GM19463 (cell line): ENCODE results near the gene CYTH1.

Experiments used
- ATAC-seq: cut with Tn5 transposase; IDR thresholded peaks from one replicate; pipeline ENCODE4 v1.9.1; 2021; ENCODE audit warnings: mild to moderate bottlenecking, moderate library complexity; ENCODE audit not compliant: unreplicated experiment

CYTH1 gene

DNA sequence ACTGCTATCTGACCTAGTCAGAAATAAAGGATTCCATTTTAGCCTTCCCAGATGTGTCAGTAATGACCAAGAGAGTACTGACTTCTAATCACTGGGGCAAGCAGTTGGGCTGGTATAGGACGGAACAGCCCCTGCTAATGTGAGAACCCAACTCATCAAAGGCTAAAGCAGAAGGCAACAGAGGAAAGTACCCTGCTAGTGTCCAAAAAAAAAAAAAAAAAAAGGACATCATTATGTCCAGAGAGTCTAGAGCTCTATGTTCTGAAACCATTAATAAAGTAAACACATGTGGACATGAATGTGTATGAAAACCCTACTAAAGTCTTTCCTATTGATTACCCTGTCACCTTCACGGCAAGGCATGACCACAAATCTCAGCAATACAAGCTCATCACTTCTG lies 85.0 kb downstream of the CYTH1 start:
- no peak for ATAC-seq

DNA sequence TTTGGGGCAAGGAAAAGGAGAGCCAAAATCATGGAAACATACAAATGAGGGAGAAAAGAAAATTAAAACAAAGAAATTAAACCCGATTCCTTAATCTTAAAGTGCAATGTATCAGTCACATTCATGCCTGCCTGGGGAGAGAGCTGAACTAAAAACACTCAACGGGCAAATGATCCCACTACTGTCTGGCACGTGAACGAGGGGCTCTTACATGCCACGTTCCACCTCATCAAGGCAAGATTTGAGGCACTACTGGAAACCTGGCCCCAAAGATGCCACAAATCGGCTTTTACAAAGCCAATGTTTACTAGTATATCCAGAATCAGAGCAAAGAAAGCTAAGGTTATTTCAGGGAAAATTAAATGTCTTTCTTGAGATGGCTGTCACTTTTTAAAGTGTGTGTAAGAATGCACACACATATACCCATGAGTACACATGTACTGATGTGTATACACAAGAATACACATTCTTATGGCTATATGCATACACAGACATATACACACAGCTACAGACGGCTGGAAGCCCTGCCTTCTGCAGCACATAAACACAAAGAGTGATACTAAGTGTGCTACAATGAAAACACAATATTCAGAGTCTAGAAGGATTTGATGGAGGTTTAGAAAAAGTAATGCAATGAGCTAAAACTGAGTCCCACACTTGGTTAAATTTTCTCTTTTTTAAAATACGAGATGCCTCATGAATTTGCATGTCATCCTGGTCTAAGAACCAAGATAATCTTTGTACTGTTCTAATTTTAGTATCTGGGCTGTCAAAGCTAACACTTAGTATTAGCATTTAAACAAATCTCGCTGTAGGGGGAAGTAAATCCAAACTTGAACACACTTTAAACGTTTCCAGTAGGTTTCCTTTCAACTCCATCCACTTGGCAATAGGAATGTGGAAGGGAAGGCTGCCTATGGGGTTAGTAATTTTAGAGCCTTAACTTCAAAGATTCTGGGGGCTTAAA lies 85.8 kb downstream of the CYTH1 start:
- ATAC-seq: no peak

DNA sequence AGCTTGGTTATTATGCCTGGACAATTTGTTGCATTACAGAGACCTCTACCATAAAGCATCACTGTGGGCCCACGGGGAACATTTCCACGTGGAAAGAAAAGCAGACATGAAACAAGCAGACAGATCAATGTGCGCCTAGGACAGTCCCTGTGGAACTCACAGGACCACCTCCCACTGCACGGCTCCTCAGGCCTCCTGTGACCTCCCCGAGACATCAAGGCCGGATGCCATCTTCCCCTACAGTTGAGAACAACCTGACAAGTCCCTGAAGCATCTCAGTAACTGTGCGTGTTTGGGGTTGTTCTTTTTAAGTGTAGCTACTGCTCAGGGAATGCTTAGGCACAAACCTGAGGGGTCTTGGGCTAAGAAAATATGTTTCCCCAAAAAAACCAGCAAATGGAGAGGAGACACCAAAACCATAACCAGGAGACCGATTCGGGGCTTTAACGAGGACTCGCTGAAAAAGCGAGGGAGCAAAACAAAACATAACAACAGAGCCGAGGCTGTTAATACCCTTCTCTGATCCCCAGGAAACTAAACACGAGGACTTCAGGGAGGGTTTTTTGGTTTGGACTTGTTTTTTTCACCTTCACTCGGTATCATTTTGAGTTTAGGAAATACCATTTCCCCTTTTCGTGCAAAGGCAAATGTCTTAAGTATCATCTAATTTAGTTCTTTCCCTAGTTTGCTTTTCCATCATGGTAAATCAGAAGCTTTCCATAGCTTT lies 87.1 kb downstream of the CYTH1 start:
- ATAC-seq: no peak

DNA sequence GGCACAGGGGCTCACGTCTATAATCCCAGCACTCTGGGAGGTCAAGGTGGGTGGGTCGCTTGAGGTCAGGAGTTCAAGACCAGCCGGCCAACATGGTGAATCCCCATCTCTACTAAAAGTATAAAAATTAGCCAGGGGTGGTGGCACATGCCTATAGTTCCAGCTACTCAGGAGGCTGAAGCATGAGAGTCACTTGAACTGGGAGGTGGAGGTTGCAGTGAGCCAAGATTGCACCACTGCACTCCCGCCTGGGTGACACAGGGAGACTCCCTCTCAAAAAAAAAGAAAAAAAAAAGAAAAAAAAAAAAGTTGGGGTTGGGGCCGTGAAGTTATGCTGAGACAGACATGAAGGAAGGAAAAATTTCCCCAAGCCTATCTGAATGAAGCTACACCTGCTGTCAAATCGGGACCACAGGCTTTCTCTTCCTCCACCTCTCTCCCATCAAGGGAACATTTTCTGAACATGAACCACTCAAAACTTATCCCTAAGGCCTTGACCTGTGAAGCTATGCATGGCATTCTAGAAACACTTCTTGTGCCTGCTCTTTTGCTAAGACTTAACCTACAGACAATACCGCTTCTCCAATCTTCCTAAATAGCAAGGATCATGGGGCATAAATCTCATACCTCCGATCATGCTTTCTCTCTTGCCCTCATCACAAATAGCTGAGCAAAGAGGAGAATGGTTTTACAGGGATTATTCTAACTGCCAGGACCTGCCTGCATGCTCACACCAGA lies 88.6 kb downstream of the CYTH1 start:
- no peak for ATAC-seq

DNA sequence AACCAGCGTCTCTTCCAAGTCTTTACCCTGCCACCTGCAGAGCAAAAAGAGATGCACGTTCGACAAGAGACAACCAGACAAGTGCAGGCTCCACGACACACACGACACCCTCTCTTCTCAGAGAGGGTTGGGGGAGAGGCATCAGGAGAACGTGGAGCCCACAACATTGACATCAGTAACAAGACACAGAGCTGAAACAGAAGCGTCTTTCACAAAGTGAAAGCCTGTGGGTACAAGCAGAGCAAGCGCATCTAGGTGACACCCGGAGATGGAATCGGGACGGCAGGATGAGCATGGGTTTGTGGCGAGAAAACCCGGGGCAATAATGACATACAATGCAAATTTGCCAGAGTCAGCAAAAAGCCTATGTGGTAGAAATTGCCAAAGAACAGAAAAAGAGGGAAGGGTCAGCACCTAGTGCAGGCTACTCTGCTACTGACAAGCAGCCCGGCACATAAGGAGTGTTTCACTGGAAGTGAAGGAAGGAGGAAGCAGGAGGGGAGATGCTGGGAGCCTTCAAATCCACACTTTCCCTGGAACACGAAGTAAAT lies 89.5 kb downstream of the CYTH1 start:
- ATAC-seq: no peak

DNA sequence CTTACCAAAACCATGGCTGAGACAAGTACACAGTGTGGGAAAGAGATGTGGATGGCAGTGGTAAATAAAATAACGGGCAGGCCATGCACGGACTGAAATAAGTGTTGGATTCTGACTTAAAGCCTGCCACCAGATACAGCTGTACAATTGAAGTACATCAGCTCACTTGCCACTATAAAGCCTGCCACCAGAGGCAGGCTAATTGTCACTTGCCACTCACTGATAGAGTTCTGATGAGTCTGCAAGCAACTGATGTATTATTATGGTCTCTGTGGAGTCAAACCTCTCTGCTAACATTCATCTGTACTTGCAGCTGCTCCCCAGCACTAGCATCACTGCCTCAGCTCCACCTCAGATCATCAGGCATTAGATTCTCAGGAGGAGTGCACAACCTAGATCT lies 93.0 kb downstream of the CYTH1 start:
- no peak for ATAC-seq

DNA sequence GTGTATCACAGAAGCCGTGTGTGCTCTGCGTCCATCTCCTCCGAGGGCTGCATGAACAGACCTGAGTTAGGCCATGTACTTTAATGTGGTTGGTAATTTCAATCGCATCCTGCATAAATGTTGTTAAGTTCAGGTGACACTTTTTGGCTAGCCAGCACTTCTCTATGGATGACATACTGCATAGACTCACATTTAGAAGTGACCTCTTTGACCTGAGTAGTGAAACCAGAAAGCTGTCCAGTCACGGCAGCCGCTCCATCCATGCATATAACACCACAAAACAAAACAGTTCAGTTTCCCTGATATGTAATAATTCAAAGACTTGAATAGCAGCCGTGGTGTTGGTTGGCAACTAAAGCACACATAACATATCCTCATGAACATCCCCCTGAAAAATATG lies 94.1 kb downstream of the CYTH1 start:
- ATAC-seq: no peak

DNA sequence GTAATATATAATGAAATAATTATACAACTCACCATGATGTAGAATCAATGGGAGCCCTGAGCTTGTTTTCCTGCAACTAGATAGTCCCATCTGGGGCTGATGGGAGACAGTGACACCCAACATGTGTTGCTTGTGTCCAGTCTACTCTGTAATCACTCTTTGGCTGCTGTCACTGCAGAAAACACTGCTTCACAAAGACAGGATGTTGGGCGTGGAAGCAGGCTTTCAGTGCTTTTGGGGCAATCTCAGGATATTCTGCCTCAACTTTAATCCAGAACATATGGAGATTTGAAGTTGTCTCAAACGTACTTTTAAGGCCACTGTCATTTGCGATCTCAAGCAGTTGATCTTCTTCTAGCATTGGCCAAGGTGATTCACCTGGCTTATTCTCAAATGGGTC lies 94.9 kb downstream of the CYTH1 start:
- no peak for ATAC-seq

DNA sequence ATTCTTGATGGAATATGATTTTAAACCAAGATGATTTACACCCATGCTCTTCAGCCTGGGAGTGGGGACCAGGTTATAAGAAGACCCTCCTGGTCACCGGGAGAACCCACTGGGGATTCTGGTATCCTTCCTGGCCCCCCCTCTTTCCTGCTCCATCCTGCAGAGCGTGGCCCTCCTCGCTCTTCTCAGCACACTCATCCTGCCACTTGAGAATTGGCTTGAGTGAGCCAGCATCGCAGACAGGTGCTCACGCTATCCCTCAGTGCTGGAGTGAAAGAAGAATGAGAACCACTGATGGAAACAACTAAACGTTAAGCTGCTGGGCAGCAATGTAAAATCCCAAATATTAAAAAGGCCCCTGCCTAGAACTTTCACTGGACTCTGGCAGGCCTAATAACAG lies 98.0 kb downstream of the CYTH1 start:
- no peak for ATAC-seq

DNA sequence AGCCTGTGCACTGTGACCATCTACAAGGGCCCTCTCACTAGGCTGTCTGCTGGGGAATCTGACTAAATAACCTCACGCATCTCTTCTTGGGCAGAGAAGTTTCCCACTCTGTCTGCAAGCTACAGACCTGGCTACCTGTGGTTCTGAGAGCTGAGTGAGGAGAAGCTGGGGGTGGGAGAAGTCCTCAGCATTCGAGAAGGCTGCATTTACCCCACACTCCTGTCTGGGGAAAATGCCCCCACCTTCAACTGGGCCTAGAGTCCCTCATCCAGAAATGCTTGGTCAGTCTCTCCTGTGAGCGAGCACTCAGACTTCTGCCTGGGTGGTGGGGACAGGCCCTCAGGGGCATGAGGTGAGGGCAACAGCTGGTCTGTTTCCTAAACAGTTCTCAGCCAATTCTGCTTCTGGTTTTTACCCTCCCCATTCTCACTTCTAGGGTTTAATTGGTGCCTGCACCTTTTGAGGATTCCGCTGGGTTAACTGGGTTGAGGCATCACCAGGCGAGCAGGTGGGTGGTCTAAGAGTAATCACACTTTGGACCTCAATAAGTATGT lies 98.6 kb downstream of the CYTH1 start:
- no peak for ATAC-seq

DNA sequence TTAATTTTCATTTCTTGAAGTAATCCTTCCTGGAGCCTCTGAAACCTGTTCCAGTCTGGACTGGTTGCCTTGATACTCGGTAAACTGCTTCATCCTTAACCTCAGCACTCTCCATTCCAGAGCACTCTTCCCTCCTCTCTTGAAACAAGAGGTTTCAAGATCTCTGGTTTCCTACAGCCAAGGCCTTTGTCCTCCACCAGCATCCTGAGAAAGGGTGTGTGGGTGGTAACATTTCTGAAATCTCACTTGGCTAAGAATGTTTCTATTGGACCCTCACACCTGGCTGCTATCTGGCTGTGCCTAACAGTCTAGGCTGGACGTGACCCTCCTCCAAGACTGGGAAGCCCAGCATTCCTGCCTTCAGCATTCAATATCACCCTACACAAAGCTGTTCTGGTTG lies 99.7 kb downstream of the CYTH1 start:
- ATAC-seq: no peak

DNA sequence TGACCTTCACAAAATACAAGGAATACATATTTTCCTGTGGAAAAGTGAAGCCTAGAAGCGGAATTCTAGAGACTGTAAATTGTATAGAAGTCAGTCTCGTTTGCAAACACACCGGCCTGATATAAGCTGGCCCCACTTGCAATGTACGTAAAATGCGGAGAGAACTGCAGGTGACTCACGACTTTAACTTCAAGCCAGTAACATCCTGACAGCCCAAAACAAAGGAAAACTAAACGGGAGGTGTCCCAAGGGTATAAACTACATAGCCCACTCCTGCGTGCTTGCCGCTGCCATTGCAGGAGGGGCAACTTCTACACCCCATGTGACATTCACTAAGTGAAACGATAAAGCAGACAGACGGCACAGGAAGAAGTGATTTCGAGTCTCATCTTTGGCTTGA lies 101.6 kb downstream of the CYTH1 start:
- ATAC-seq: no peak

DNA sequence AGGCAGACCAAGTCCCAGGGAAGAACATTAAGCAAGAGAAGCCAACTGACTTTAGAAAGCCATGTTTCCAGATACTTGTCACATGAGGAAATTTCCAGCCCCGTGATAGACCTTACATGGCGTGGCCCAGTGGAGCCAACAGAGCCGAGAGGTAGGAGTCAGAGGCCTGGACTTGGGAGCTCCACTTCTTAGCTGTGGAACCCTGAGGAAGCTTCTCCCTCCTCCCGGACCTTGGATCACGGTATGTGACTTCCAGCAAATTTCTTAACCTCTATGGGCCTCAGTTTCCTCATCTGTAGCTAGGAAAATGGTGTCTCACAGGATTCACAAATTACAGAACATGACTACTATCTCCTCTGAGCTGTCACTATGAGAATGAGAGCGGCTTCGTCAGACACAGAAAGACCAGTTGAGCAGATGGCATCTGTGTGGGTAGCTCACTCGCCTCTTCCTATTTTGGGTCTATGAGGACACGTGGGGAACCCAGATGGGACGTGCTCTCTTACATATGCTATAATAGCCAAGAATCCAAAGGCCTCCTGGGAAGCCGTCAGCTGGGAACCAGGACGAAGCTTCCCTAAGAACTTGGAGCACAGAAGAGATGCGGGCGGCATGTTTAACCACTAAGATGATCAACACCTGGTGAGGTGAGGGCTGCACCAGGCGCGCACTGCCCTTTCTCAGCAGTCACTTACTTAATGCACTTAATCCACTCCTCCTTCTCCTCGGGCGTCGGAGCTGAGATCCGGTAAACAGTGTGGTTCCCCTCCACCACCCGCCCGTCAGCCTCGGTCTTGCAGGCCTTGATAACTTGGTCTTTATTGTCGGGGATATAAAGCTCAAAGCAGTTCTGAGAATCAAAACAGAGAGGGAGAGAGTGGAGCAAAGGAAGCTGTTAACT lies 102.3 kb downstream of the CYTH1 start:
- ATAC-seq: no peak

DNA sequence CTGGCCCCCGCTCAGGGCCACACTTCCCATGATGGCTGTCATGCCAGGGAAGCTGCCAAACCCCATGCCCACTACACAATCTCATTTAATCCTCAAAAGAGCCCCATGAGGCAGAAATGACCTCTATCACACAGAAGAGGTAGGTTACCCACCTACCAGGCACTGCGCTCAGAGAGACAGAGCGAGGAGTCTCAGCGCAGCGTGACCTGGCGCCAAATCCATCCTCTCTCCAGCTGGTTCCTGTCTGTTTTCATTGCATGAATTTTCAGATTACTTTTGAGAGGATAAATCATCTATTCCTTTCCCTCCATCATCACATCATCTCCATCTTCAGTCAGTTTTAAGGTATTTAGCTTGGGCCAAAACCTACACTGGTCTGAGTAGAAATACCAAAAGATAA lies 103.4 kb downstream of the CYTH1 start:
- no peak for ATAC-seq

DNA sequence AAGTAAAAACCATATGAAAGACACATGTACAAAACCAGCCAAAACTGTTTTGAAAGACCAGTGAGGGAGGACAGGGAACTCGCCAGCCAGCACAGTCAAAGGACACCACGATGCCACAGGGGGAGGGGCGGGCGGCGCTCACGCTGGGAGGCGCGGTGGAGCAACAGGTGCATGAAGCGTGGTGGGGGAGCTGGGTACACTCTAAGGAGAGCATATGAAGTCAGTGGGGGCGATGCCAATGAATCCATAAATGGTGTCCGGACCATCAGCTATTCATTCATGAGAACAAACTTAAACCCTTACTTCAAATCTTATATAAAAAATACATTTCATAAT lies 103.9 kb downstream of the CYTH1 start:
- ATAC-seq: no peak

DNA sequence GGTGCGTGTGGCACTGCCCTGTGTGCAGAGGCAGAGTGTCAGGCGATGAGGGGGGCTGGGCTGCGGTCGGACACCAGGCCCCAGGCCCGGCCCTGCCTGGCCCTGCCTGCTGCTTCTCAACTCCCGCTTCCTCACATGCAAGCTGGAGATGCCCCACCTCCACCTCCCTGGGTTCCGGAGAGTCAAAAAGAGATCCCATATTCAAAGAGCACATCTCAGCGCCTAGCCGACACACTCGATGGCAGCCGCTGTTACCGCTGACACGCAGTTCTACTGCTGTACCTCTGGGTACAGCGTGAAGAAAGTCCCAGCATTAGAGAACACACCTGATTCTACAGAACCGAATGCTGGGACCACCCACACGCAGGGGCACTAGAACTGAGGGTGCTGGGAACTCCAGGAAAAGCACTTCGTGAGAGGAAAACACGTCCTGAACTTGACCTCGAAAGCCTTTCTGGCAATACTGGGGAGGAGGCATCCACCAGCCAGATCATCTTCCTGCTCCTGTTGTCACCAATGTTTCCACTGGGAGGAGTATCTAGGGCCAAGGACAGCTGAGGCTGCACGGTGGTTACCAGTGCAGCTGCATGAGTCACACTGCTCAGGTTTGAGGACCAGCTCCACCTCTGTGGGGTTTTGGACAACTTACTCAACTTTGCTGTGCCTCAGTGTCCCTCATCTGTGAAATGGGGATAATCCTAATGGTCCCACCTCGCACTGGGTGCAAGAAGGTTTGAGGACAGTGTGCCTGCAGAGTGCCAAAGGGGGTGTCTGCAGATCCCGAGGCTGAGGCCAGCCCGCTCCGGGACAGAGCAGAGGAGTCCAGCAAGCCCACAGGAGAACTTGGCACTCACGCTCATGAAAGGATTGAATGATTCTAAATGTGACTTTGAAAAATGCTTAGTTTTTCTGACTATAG lies 104.5 kb downstream of the CYTH1 start:
- no peak for ATAC-seq

DNA sequence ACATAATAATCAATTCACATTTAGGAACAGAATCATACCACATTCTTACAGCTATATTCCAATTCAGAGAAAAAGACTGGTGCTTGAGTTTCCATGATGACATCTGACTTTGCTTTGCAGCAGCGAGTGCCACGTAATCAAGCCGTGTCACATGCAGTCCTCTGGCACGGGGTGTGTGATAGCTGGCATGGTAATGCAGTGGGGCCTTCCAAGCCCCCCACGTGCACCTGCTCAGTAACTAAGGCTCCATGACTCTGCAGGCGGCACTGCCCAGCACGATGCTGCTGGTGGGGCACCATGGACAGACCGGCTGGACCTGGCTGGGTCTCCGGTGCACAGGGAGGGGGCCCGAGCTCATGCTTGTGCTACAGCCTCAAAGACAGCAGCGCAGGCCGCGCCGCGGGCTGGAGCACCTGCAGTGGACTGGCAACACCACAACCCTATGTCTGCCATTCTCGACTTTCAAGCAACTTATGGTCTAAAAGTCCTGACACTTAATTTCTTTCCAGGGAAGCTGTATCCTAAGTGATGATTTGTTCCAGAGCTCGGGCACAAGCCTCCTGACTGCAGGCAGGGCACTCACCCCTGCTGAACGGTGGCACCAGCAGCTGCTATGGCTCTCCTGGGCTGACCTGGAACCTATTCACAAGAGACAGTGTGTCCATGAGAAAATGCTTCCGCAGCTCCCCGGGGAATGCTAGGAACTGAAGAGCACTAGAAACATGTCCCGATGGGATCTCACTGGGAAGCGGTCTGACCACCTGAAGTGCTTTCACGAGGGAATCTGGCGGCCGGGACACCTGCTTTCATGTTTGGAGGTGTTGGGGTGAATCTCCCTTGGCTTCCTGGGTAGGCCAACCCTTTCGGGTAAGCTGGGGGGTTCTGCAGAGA lies 105.4 kb downstream of the CYTH1 start:
- ATAC-seq: no peak

DNA sequence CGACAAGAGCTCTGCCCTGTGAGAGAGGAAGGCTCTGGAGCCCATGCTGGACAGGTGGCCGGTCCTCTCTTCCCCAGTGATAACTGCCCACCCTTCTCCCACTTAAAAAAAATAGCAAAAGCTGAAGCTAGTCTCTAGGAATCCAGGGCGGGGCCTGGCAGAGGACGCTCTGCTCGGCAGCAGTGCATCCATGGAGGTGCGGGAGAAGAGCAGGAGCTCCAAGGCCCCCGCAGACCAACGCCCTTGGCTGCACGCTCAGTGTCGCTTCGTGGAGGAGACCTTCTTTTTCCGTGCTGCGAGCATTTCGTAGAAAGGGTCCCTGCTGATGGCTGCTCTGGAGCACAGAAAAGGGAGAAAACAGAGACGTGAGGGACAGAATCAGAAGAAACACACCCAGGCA lies 106.2 kb downstream of the CYTH1 start:
- no peak for ATAC-seq
